Measurements from ENCODE around the gene MORN1. TPM values are rescaled to one million over a fixed set of nuclear protein-coding genes. Genes with fewer than 3 reads are reported as not detected.

MORN1 gene
- total RNA-seq, 2 experiments from 2014 or later, result 8.0 to 8.5 TPM

DNA sequence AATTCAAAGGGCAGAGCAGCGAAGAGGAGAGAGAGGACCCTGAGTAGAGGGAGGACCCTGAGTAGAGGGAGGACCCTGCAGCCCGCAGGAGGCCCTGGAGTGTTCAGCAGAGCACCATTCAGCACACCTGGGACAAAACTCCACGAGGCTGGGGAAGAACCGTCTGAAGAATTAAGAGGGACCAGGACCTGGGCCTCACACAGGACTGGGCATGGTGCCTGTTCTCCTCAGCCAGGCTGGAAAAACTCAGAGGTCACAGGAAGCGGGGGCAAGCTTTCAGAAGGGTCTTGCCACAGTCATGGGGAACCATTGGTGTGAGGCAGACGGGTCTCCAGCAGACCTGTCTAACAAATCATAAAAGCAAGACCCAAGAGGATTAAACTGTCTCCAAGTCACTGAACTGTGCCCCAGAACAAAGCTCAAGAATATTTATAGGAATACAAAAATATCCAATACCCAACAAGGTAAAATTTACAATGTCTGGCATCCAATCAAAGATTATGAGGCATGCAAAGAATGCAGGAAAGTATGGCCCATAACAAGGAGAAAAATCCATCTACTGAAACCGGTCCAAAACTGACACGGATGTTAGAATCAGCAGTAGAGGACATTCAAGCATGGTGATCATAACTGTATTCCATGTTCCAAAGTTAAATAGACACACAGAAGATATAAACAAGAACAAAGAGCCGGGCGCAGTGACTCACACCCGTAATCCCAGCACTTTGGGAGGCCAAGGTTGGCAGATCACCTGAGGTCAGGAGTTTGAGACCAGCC, 30.6 kb downstream of the MORN1 start:
- Mint-ChIP-seq H3K9me3 (ENCODE audit: low read depth) (no peaks in the 10 kb centered on the region), H3K36me3 (no peaks in the 10 kb centered on the region), H3K27me3 (no peaks in the 10 kb centered on the region), H3K4me3 (no peak overlapping the region), H3K27ac (no peak overlapping the region), H3K4me1 (no peaks in the 10 kb centered on the region)
- no peak for ATAC-seq
- CTCF ChIA-PET, result no interaction called here
- no peak for DNase-seq

DNA sequence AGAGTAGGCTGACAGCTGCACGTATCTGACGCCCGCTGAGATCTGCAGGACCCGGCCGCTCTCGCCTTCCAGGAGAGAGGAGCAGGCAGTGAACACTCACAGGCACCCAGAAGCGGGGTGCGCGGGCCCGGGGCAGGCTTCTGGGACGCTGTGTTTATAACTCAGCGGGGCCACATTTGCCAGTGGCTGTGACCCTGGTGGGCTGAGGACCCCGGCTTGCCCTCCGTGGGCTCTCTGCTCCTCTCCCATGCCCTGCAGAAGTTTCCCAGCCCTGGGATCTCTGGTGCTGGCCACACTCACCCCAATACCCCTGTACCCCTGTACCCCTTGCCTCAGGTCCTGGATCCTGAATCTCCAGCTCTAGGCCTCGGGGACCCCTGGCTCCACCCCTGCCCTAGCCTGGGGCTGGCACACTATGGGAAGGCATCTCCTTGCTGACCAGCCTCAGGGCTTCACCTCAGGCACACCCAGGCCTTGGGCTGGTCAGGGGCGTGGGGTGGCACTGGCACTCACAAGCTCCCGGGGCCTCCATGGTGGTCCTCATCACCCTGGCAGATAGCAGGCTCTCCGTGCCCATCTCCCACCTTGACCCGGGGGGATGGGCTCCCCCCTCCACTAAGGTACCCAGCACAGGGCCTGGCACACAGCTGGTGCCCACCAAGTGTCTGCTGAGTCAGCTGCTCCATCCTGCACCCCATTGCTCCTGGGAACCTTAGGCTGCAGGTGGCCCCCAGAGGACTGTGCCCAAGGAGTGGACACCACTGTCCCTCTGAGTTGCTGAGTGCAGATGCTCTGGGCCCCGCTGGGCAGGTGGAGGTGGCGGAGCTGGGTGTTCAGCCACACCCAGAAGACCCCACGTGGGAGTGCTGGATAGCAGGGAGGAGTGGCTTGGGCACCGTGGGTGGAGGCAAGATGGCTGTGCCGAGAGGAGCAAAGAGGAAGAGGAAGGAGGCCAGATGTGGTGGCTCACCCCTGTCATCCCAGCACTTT, 32.4 kb downstream of the MORN1 start:
- Mint-ChIP-seq H3K4me1 (no peaks in the 10 kb centered on the region), H3K9me3 (ENCODE audit: low read depth) (no peaks in the 10 kb centered on the region), H3K27ac (no peak overlapping the region), H3K27me3 (no peaks in the 10 kb centered on the region), H3K4me3 (no peak overlapping the region), H3K36me3 (no peaks in the 10 kb centered on the region)
- CTCF ChIA-PET, result interaction anchor here (1.0 kb wide), 1 partner anchor 184 kb away, joined by 3 read pairs; no protein-coding TSS in a partner anchor
- no peak for ATAC-seq
- no peak for DNase-seq

DNA sequence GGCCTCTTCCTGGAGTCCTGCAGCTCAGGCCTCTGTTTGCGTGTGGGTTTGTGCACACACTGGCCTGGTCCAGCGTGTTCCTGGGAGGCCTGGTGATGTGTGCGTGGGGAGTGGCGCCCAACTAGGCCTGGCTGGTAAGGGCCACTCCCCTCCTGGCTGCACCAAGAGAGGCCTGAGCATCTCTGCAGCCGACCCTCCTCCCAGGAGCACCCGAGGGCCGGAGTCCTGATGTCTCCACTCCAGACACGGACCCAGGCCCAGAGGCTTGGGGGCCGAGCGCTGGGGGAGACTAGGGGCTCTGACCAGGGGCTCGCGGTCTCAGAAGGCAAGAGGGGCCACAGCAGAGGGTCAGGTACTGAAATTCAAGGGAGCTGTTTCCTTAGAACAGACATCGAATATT, 33.3 kb downstream of the MORN1 start:
- CTCF ChIA-PET, result no interaction called here
- Mint-ChIP-seq H3K9me3 (ENCODE audit: low read depth) (no peaks in the 10 kb centered on the region), H3K4me3 (no peak overlapping the region)

DNA sequence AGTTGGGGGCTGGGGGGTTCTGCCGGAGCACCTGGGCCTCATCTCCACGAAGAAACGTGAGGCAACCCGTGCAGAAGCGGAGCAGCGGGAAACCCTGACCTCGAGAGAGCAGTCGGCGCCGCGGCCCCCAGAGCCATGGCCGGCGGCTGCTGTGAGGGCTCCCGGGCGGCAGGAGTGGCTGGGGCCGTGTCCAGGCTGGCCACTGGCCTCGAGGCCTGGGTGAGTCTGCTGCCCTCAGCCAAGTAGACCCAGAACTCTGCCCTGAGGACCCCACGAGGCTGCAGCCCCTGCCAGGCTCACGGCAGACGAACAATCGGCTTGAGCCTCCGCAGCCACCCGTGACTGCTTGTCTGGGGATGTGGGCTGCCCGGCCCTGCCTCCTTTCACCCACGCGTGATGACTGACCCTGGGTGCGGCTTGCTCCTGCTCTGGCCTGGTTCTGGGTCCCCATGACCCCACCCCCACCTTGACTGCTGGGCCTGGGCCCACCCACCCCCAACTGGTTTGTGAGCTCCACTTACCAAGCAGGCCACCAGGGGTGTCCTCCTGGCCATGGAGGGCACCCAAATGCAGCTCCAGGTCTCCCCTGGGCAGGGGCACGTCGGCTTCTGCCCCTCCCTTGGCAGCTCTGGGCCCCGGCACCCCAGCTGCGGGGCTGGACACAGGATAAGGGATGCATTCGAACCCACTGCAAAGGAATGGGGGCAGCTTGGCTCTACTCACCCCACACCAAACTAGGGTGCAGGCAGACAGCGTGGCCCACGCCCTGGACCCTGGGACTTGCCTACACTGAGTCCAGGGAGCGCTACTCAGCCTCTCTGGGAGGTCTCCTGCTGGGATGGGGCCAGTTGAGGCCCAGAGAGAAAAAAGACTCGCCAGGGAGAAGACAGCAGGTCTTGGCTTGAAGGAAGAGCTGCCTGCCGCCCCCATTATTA, 34.2 kb downstream of the MORN1 start:
- H3K27ac Mint-ChIP-seq, result no peak overlapping the region
- ATAC-seq (no peak), DNase-seq (no peak)
- no peaks in the 10 kb centered on the region for H3K9me3 Mint-ChIP-seq (ENCODE audit: low read depth)
- H3K4me3 Mint-ChIP-seq, result no peak overlapping the region
- CTCF ChIA-PET, result no interaction called here
- H3K4me1 Mint-ChIP-seq, result no peaks in the 10 kb centered on the region
- no peaks in the 10 kb centered on the region for H3K36me3 Mint-ChIP-seq
- no peaks in the 10 kb centered on the region for H3K27me3 Mint-ChIP-seq

More for the DNA sequence above, 33.3 kb downstream of the MORN1 start:
- ATAC-seq (no peak), DNase-seq (no peak)
- no peaks in the 10 kb centered on the region for H3K4me1 Mint-ChIP-seq
- H3K36me3 Mint-ChIP-seq, result no peaks in the 10 kb centered on the region
- H3K27ac Mint-ChIP-seq, result no peak overlapping the region
- H3K27me3 Mint-ChIP-seq, result no peaks in the 10 kb centered on the region

DNA sequence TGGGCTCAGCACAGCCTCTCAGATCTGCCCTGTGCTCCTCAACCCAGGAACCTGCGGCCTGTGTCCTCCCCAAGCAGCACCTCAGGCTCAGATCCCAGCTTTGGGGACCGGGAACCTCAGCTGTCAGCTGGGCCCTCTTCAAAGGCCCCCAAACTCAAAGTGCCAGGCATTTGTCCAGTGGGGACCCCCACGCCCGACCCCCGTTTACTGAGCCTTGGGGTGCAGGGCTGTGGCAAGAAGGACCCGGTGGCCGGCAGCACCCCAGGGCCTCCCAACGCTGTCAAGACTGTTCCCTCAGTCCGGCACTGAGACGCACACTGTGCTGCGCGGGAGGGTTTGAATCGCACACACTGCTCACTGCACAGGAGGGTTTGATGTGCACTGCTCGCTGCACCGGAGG, 35.0 kb downstream of the MORN1 start:
- Mint-ChIP-seq H3K27me3 (no peaks in the 10 kb centered on the region), H3K9me3 (ENCODE audit: low read depth) (no peaks in the 10 kb centered on the region), H3K4me1 (no peaks in the 10 kb centered on the region), H3K4me3 (no peak overlapping the region), H3K36me3 (no peaks in the 10 kb centered on the region), H3K27ac (no peak overlapping the region)
- DNase-seq (no peak), ATAC-seq (no peak)
- CTCF ChIA-PET, result no interaction called here

DNA sequence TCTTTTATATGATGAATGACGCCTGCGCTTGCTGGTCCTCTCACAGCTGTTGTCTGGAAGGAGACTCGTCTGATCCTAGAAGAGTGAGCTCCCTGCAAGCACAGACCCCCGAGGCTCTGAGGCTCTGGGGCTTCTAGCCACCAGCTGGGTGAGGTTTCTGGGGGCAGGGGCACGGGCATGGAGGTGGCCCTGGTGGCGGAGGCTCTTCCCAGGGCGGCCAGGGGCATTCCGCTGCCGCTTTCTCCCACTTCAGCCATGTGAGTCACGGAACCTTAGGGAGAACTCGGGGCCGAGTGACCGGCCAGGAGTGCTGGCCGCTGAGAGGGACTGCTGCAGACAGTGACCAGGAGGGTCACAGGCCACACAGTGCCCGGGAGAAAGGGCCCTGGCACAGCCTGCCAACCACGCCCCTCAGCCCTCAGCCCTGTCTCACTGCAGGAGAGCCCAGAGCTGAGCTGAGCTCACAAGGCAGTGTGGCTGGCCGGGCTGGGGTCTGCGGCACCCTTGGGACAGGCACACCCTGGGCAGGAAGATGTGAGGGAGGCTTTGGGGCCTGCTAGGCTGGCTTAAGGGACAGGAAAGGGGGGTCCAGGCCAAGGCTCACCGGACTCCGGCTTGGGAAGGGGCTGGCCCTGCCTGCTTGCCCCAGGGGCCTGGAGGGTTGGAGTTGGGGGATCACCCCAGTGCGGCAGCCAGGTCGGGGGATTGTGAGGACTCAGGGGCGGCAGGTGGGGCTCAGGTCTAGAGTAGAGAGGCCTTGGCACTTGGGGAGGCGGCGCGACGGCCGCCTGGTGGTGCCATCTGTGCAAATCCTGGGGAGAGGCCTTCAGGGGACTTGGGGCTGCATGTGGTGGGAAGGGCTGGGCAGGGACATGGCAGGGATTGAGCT, 35.7 kb downstream of the MORN1 start:
- CTCF ChIA-PET, result no interaction called here
- DNase-seq (no peak), ATAC-seq (no peak)
- H3K27ac Mint-ChIP-seq, result no peak overlapping the region
- H3K4me1 Mint-ChIP-seq, result no peaks in the 10 kb centered on the region
- no peak overlapping the region for H3K4me3 Mint-ChIP-seq
- H3K36me3 Mint-ChIP-seq, result no peaks in the 10 kb centered on the region
- no peaks in the 10 kb centered on the region for H3K9me3 Mint-ChIP-seq (ENCODE audit: low read depth)
- H3K27me3 Mint-ChIP-seq, result no peaks in the 10 kb centered on the region

DNA sequence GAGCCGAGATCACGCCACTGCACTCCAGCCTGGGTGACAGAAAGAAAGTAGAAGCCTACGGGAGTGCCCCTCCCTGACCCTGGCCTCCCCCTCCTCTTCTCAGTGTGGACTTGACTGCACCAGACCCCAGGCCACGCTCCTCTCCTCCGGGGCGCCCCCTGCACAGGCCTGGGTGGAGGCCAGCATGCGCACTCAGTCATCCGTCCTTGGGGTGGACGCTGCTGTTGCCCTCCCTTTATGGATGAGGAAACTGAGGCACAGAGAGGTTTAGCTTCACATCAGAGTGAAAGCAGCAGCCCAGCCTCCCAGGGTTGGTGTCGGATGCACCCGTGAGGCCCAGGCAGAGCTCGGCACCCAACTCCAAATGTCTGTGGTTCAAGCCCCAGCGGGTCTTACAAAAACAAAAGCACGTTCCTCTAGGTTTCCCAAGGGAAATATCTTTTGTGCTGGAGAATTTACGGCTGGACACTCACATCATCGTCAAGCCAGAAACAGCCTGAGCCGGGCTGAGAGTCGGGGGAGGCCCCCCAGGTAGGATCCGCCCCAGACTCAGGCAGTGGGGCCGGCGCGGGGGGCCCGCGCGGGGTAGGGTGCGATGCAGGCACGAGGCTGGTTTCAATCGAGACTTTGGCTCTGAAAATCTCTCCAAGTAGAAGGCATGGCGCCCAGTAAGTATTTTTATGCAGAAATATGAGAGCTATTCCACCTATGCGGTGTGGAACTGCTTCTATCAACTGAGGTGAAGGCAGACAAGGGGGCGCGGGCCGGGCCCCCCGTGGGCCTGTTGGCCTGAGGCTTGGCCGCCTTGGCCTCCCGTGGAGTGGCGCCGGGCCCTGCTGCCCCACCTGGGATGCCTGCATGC, 36.6 kb downstream of the MORN1 start:
- H3K9me3 Mint-ChIP-seq (ENCODE audit: low read depth), result no peaks in the 10 kb centered on the region
- no peak for DNase-seq
- H3K27ac Mint-ChIP-seq, result no peak overlapping the region
- H3K27me3 Mint-ChIP-seq, result no peaks in the 10 kb centered on the region
- CTCF ChIA-PET, result no interaction called here
- no peak for ATAC-seq
- H3K4me1 Mint-ChIP-seq, result no peaks in the 10 kb centered on the region
- H3K36me3 Mint-ChIP-seq, result no peaks in the 10 kb centered on the region
- H3K4me3 Mint-ChIP-seq, result no peak overlapping the region

DNA sequence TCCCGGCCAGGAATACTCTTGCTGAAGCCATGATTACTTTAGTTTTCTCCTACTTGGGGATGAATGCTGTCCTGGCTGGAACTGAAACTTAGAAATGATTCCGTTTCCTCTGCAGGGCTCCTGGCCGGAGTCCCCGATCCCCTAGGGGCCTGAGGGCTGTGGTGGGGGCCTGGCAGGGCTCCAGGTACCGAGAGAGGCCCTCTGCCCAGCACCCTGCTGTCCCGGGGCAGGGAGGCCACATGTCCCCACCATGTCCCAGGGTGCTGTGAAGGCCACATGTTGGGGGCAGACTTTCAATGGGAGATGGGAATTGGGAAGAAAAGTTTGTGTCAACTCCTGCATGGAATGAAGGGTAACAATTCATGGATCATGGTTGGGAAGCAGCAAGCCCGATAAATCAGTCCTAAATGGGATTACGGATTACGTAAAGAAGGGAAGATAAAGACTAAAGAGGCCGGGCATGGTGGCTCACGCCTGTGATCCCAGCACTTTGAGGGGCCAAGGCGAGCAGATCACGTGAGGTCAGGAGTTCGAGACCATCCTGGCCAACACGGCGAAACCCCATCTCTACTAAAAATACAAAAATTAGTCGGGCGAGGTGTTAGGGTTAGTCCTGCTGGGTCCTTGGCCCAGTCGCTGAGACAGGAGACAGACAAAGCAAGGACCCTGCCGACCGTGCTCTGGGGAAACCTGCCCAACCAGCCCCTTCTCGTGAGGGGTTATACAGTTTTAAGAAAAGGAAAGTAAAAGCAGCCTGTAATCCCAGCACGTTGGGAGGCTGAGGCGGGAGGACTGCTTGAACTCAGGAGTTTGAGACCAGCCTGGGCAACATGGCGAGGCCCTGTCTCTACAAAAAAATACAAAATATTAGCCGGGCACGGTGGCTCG, 37.6 kb downstream of the MORN1 start:
- no peak for ATAC-seq
- DNase-seq, result no peak
- H3K27me3 Mint-ChIP-seq, result no peaks in the 10 kb centered on the region
- H3K4me3 Mint-ChIP-seq, result no peak overlapping the region
- no peaks in the 10 kb centered on the region for H3K9me3 Mint-ChIP-seq (ENCODE audit: low read depth)
- H3K4me1 Mint-ChIP-seq, result no peaks in the 10 kb centered on the region
- no peak overlapping the region for H3K27ac Mint-ChIP-seq
- H3K36me3 Mint-ChIP-seq, result no peaks in the 10 kb centered on the region
- CTCF ChIA-PET, result no interaction called here

DNA sequence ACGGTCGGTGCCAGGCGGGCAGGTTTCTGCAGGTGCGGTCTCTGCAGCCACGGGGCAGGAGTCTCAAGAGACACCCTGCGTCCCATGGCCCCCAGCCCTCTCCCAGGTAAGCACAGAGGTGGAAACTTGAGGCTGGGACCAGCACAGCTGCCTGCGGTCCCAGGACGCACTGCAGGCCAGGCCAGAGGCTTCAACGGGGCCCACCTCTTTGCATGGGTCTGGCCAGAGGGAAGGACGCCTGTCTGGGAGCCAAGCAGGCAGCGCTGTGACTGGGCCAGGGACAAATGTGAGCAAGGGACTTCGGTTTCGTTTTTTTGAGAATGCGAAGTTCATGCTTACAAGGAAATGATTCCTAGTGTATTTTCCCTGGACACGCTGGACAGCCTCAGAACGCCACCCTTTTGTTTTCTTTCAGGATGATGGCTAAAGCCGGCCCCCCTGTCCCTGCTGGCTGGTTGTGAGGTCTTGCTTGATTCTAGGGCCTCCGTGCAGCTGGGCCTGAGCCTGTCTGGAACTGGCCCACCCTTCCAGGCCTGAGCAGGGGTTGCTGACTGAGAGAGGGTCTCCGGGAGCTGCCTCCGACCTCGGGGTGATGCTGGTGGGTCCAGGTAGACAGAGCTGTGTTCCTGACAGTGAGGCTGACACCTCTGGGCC, 38.3 kb downstream of the MORN1 start:
- no peak for ATAC-seq
- CTCF ChIA-PET, result no interaction called here
- H3K4me3 Mint-ChIP-seq, result no peak overlapping the region

DNA sequence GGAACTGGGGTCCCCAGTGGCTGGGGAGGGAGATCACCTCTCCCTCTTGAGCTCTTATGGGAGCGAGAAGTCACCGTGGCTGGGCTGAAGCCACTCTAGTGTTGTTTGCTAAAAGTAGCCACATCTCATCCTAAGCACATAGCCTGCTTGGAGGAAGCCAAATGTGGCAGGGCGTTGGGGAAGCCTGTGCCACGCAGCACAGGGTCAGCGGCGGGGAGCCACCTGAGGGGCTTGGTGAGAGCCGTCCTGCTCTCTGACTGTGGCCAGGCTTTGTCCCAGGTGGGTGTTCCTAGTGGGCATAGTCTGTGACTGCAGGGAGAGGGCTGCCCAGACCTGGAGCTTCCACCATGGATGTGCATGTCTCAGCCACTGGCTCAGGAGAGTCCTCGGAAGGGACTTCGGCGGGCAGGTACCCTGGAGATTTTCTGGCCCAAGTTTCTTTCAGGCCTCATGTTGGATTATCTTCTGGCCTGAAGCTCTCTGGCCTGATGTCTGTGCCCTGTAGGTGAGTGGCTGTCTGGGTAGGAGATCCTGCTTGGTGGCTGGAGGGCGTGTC, 38.9 kb downstream of the MORN1 start:
- no peak overlapping the region for H3K4me3 Mint-ChIP-seq
- CTCF ChIA-PET, result interaction anchor here (1.5 kb wide), 1 partner anchor 29 kb away, joined by 5 read pairs; no protein-coding TSS in a partner anchor
- H3K27ac Mint-ChIP-seq, result no peak overlapping the region
- ATAC-seq (no peak), DNase-seq (no peak)
- H3K36me3 Mint-ChIP-seq, result no peaks in the 10 kb centered on the region
- H3K4me1 Mint-ChIP-seq, result no peaks in the 10 kb centered on the region
- H3K27me3 Mint-ChIP-seq, result no peaks in the 10 kb centered on the region
- no peaks in the 10 kb centered on the region for H3K9me3 Mint-ChIP-seq (ENCODE audit: low read depth)

More for the DNA sequence above, 38.3 kb downstream of the MORN1 start:
- no peak for DNase-seq
- Mint-ChIP-seq H3K27ac (no peak overlapping the region), H3K9me3 (ENCODE audit: low read depth) (no peaks in the 10 kb centered on the region), H3K4me1 (no peaks in the 10 kb centered on the region), H3K36me3 (no peaks in the 10 kb centered on the region), H3K27me3 (no peaks in the 10 kb centered on the region)

Measured in activated CD8-positive, alpha-beta memory T cell treated with anti-CD3 and anti-CD28 coated beads, Interleukin-2, amount 10 ng/mL, durations not matched to agents 7 days and 5 days (primary cell).